Muscle layer of colon (tissue), 2 donors: Measurements from ENCODE around the gene PSMB8.

ENCODE experiments used
- H3K27ac ChIP-seq: one replicate; pipeline ENCODE4 v1.7.0; 2013; ENCODE audit warnings: low read depth, mild to moderate bottlenecking, low read length, moderate library complexity
- H3K27me3 ChIP-seq, 2 donors: one replicate each; pipeline ENCODE4 v1.7.0; 2013; ENCODE audit warnings: low read length in 2 of 2, mild to moderate bottlenecking in 2 of 2; ENCODE audit not compliant: insufficient read depth in 2 of 2, control insufficient read depth in 1 of 2
- H3K36me3 ChIP-seq: one replicate; pipeline ENCODE4 v1.7.0; 2013; ENCODE audit warnings: mild to moderate bottlenecking, low read length; ENCODE audit not compliant: insufficient read depth
- H3K4me1 ChIP-seq: one replicate; pipeline ENCODE4 v1.7.0; 2013; ENCODE audit warnings: mild to moderate bottlenecking, low read length; ENCODE audit not compliant: insufficient read depth
- H3K4me3 ChIP-seq, 2 donors: one replicate each; pipeline ENCODE4 v1.7.0; 2013; ENCODE audit warnings: low read length in 2 of 2, low read depth in 1 of 2, mild to moderate bottlenecking in 1 of 2, moderate library complexity in 1 of 2
- H3K9ac ChIP-seq: one replicate; pipeline ENCODE4 v1.7.0; 2013; ENCODE audit warnings: low read length
- H3K9me3 ChIP-seq: one replicate; pipeline ENCODE4 v1.7.0; 2013; ENCODE audit warnings: mild to moderate bottlenecking, low read length
- donor health status: abdominal sarcoma.
- donor health status: Adenocarcinoma of cecum.

PSMB8 gene

DNA sequence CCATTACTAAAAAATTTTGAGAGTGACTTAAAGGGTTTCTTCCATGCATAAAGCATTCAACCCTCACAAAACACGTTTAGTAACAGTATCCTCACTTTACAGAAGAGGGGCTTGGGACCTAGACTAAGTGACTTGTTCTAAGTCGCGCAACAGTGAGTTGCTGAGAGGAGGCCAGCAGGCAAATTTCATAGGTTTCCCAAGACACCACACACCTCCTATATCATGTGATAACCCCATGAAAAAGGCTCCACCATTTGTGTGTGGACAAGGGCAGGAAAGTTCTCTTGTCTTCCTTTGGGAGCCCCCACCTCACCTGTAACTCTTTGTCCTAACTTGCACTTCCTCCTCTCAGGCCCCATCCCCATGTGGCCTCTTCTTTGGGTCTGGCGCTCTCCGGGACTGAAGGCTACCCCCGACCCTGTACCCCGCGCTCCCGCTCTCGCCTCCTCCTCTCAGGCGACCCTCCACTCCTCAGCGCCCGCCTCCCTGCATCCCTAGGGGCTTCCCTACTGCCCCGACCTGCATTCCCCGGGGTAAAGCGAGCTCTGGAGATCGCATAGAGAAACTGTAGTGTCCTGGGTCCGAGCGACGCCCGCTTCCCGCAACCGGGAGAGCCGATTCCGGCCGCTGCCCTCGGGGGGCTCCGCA lies 392 bp downstream of the PSMB8 start:
- Histone ChIP-seq H3K4me3 (peak overlapping the region; percentile 83 to 96), H3K4me1 (peaks cover 23% of the 10 kb centered on the region), H3K36me3 (peaks cover 56% of the 10 kb centered on the region), H3K27ac (peak overlapping the region; percentile 98), H3K27me3 (no peaks in the 10 kb centered on the region), H3K9ac (peak overlapping the region; percentile 96), H3K9me3 (no peaks in the 10 kb centered on the region)

DNA sequence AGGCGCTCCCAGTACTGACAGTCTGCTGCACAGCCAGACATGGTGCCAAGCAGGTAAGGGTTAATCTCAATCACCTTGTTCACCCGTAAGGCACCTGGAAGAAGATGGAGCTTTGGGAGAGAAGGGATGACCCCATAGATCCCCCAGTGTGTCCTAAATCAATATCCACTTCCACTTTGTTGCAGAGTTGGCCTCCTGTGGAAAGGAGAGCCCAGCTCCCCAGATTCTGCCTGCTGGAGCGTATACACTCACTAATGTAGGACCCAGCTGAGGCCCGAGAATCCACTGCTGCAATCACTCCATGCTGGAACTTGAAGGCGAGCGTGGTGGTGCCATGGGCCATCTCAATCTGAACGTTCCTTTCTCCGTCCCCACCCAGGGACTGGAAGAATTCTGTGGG lies 1.2 kb downstream of the PSMB8 start:
- Histone ChIP-seq H3K27me3 (no peaks in the 10 kb centered on the region), H3K4me3 (peak overlapping the region in 1 of 2 donors; percentile 96), H3K27ac (no peak overlapping the region), H3K4me1 (peaks cover 25% of the 10 kb centered on the region), H3K9me3 (no peaks in the 10 kb centered on the region), H3K9ac (no peak overlapping the region), H3K36me3 (peaks cover 49% of the 10 kb centered on the region)

DNA sequence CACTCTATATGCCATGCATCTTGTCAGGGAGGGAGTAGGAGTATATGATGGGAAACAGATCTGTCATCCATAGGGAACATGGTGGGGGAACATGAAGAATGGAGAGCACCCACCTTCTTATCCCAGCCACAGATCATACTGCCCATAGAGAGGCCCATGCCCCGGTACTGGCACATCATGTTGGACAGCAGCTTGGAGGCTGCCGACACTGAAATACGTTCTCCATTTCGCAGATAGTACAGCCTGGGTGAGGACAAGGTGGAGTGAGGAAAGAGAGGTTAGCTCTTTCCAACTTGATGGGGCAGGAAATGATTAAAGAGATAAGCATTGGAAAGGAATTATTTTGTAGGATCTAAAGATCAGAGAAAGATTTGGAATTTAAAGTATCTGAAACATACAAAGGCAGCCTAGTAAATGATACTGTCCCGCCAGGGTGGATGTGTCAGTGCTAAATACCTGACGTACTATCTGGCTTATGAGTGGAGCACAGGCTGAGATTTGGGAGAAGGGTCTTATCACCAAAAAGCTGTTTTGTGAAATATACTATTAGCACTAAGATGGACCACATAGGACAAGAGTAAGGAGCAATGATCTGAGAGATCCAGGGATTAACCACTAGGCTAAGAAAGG lies 1.7 kb downstream of the PSMB8 start:
- Histone ChIP-seq H3K36me3 (peaks cover 43% of the 10 kb centered on the region), H3K9me3 (no peaks in the 10 kb centered on the region), H3K9ac (no peak overlapping the region), H3K4me1 (peaks cover 31% of the 10 kb centered on the region), H3K27ac (no peak overlapping the region), H3K4me3 (no peak overlapping the region), H3K27me3 (no peaks in the 10 kb centered on the region)

DNA sequence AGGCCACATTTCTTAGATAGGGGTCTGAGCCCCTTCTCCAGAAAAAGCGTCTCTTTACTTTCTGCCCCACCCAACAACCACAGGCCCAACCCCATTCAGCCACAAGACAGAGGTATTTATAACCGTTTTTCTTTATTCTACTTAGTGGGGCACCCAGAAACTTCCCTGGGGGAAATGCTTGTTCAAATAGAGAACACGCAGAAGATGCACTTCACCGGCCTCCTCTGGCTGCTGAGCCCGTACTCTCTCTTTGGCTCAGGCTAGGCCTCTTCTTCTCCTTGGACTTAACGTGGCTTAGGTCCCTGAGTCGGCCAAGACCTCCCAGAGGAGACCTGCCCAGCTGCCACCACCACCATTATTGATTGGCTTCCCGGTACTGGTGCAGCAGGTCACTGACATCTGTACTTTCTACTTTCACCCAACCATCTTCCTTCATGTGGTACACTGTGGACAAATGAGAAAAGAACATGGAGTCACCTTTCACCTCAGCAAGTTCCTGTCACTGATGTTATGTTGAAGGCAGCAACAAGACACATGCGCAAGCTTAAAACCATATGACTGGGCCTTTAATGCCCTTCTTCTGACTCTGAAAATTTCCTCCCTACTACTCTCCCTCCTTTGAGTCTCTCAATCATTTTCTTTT lies 3.1 kb downstream of the PSMB8 start:
- no peak overlapping the region for H3K9ac ChIP-seq
- H3K4me3 ChIP-seq, result no peak overlapping the region
- H3K36me3 ChIP-seq, result peaks cover 30% of the 10 kb centered on the region
- H3K9me3 ChIP-seq, result no peaks in the 10 kb centered on the region
- H3K27me3 ChIP-seq, result no peaks in the 10 kb centered on the region
- H3K4me1 ChIP-seq, result peaks cover 29% of the 10 kb centered on the region
- H3K27ac ChIP-seq, result no peak overlapping the region

DNA sequence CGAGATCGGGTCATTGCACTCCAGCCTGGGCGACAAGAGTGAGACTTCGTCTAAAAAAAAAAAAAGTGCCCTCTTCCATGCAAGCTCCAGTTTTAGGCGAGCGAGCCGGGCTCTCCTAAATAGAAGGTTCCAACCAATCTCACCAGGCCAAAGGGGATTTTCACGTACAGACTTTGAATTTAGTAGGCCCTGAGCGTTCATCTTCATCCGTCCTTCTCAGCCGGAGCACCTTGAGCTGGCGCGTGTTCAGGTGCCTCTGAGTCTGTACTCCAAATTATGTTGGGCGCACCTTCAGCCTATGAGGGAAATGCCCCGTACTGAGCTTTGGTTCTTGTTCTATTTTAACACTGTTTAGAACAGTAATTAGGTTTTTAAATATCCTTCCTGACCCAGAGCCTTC lies 4.5 kb downstream of the PSMB8 start:
- Histone ChIP-seq H3K9me3 (no peaks in the 10 kb centered on the region), H3K27ac (peak overlapping the region; percentile 80), H3K9ac (no peak overlapping the region), H3K4me3 (no peak overlapping the region), H3K36me3 (peaks cover 37% of the 10 kb centered on the region), H3K27me3 (no peaks in the 10 kb centered on the region), H3K4me1 (peaks cover 20% of the 10 kb centered on the region)

DNA sequence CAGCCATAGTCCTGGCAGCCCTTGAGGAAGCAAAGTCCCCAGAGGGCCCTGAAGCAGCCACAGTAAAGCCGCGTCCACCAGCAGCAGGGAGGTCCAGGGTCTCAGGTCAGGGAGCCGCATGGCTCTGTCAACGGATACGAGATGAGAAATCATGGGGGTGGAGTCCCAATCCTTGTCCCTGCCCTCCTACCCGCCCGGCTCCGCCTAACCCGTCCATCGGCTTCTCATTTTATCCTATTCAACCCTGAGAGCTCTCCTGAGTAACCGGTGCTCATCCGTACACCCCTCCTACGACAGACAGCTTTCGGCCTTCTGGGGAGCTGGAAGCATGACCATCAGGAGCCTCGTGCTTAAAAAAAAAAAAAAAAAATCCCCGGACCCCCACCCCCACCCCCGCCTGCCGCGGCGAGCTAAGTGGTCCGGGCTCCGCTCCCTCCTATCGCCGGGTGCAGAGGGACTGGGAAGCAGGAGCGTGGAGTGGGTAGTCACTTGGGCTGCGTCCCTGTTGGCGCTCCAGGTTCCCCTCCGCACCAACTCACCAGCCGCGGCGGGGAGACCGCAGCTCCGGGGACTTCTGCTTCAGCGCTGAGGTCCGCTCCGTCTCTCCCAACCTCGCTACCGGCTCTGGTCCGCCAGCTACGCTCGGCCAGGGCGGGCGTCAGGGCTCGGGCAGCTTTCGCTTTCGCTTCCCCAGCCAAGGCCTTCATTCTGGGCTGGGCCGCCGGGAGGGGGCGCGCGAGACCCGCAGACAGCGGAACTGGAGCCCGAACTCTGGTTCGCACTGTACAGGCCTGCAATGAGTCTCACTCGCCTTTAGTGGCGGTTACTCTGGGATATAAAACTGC lies 5.5 kb downstream of the PSMB8 start, which contains the start of gene TAP2:
TSS of gene TAP2 (minus strand) at position 626 of the 845 bp plus-strand sequence. CDS start at position 120, 506 bp downstream.
- Histone ChIP-seq H3K9me3 (no peaks in the 10 kb centered on the region), H3K4me1 (peaks cover 20% of the 10 kb centered on the region), H3K27ac (peak within 1 kb of the TSS; percentile 80), H3K27me3 (no peaks in the 10 kb centered on the region), H3K4me3 (peak within 1 kb of the TSS; percentile 43 to 80), H3K36me3 (peaks cover 37% of the 10 kb centered on the region), H3K9ac (peak within 1 kb of the TSS; percentile 75)

DNA sequence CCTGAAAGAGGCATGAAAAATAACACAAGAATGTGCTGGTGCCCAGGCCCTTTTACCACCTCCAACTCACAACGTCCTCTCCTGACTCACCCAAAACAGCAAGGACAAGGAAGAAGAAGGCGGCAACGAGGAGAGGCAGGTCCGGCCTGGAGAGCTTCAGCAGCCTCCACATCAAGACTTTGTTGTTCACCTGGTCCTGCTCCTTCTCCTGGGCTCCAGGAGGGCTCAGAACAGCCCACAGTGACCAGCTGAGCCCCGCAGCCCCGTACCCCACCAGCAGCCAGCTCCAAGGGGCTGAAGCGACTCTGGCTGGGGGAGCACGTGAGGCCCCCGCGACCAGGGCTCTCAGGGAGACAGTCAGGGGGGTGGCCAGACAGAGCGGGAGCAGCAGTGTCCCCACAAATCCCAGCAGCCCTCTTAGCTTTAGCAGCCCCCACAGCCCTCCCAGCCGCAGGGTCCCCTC lies 6.2 kb downstream of the PSMB8 start:
- peak overlapping the region; percentile 43 to 80 for H3K4me3 ChIP-seq
- H3K36me3 ChIP-seq, result peaks cover 38% of the 10 kb centered on the region
- no peaks in the 10 kb centered on the region for H3K27me3 ChIP-seq
- peaks cover 17% of the 10 kb centered on the region for H3K4me1 ChIP-seq
- H3K9ac ChIP-seq, result peak overlapping the region; percentile 75
- H3K27ac ChIP-seq, result peak overlapping the region; percentile 80
- no peaks in the 10 kb centered on the region for H3K9me3 ChIP-seq

DNA sequence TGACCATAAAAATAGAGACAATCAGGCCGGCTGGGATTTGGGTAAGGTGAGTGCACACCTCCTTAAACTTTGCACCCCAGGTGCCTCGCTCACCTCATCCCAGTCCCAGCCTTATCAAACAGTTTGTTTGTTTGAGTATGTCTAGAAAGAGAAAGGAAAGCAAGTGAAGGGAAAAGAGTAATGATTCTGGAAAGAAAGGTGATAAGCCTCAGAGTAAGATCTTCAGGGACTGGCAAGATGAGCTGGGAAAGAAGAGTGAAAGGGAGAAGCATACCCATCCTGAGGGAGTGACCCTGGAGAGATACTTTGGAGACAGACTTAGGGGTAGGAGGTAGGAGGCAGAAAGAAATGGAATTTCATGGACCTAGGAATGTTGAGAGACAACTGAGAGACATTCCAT lies 7.0 kb downstream of the PSMB8 start:
- H3K36me3 ChIP-seq, result peaks cover 38% of the 10 kb centered on the region
- H3K9ac ChIP-seq, result no peak overlapping the region
- H3K4me3 ChIP-seq, result no peak overlapping the region
- H3K9me3 ChIP-seq, result no peaks in the 10 kb centered on the region
- H3K4me1 ChIP-seq, result peaks cover 9% of the 10 kb centered on the region
- H3K27me3 ChIP-seq, result no peaks in the 10 kb centered on the region
- H3K27ac ChIP-seq, result no peak overlapping the region

DNA sequence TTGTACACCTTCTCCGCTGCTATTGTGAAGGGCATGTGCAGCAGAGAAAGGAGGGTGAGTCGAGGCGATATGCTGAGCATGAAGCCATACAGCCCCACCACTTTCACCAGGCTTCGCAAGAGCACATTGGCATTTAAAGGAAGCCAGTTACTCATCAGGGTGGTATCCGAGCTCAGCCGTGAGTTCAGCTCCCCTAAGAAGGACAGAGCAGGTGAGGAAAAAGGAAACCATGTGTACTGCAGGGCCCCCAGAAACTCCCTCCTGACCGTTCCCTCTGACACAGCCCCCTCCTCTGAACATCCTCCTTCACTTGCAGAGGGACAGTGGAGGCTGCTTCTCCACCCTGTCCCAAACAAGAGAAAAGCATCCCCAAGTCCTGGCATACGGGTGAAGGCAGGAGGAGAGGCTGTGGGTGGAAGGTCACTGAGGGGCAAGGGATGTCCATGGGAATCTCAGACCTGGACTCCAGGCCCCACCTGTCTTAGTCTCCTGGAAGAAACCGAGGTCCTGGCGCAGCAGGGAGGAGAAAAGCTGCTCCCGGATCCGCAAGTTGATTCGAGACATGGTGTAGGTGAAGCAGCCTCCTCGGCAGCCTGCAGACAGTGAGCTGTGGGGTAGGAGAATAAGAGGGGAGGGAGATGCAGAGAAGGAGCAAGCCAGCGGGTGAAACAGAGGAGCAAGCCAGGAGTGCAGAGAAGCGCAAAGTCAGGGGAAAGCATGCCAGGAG lies 8.5 kb downstream of the PSMB8 start:
- Histone ChIP-seq H3K27ac (no peak overlapping the region), H3K36me3 (peaks cover 38% of the 10 kb centered on the region), H3K4me3 (no peak overlapping the region), H3K9me3 (no peaks in the 10 kb centered on the region), H3K4me1 (peaks cover 9% of the 10 kb centered on the region), H3K27me3 (no peaks in the 10 kb centered on the region), H3K9ac (no peak overlapping the region)

DNA sequence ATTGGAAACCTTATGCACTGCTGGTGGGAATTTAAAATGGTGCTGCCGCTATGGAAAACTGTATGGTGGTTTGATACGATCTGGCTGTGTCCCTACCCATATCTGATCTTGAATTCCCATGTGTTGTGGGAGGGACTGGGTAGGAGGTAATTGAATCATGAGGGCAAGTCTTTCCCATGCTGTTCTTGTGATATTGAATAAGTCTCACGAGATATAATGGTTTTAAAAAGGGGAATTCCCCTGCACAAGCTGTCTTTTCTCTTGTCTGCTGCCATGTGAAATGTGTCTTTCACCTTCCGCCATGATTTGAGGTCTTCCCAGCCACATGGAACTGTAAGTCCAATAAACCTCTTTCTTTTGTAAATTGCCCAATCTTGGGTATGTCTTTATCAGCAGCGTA lies 10.2 kb downstream of the PSMB8 start:
- Histone ChIP-seq H3K36me3 (peaks cover 53% of the 10 kb centered on the region), H3K27ac (no peak overlapping the region), H3K4me1 (peaks cover 9% of the 10 kb centered on the region), H3K9me3 (no peaks in the 10 kb centered on the region), H3K27me3 (no peaks in the 10 kb centered on the region), H3K9ac (no peak overlapping the region), H3K4me3 (no peak overlapping the region)
